Duodenal mucosa (tissue), 2 donors: ENCODE data around the gene ZNF689.
A peak's percentile ranks its signal among the peaks of the same experiment; 100 is the strongest.

Experiments used
- H3K27ac ChIP-seq: one replicate; pipeline ENCODE4 v1.7.0; 2013; ENCODE audit warnings: low read depth, low read length
- H3K27me3 ChIP-seq, 2 donors: one replicate each; pipeline ENCODE4 v1.7.0; 2013; ENCODE audit warnings: low read length in 2 of 2, control low read depth in 1 of 2; ENCODE audit not compliant: insufficient read depth in 2 of 2, control insufficient read depth in 1 of 2
- H3K36me3 ChIP-seq, 2 donors: one replicate each; pipeline ENCODE4 v1.7.0; 2013; ENCODE audit warnings: low read length in 2 of 2, control low read depth in 1 of 2; ENCODE audit not compliant: insufficient read depth in 2 of 2, control insufficient read depth in 1 of 2
- H3K4me1 ChIP-seq, 2 donors: one replicate each; pipeline ENCODE4 v1.7.0; 2013; ENCODE audit warnings: low read length in 2 of 2, control low read depth in 1 of 2; ENCODE audit not compliant: insufficient read depth in 2 of 2, control insufficient read depth in 1 of 2
- H3K4me3 ChIP-seq, 2 donors: one replicate each; pipeline ENCODE4 v1.7.0; 2013; ENCODE audit warnings: low read length in 2 of 2, low read depth in 1 of 2
- H3K9ac ChIP-seq, 2 donors: one replicate each; pipeline ENCODE4 v1.7.0; 2013; ENCODE audit warnings: low read length in 2 of 2, low read depth in 1 of 2
- H3K9me3 ChIP-seq, 2 donors: one replicate each; pipeline ENCODE4 v1.7.0; 2013; ENCODE audit warnings: low read length in 2 of 2, control low read depth in 1 of 2; ENCODE audit not compliant: control insufficient read depth in 1 of 2

Gene ZNF689

DNA sequence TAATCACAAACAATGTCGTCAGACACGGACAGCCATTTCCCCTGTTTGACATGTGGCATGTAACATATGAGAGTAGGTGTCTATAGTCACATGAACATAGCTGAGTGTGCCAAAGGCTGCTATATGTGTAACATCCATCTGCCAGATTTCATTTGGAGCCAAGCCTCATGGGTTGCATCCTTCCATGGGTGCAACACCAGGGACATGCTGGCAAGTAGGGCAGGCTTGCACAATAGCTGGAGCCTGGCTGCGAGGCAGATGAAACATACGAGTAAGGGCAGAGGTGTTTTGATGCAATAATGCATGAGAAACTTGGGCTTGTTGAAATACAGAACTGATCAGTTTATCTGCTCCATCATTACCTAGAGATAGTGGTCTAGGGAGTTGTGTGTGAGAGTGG lies 9.0 kb upstream of the ZNF689 start:
- H3K36me3 ChIP-seq: no peaks in the 10 kb centered on the region
- no peak overlapping the region for H3K27ac ChIP-seq
- H3K4me1 ChIP-seq: peaks cover 0 to 9% of the 10 kb centered on the region in 2 donors
- H3K9me3 ChIP-seq: no peaks in the 10 kb centered on the region
- no peak overlapping the region for H3K9ac ChIP-seq
- peaks cover 0 to 4% of the 10 kb centered on the region in 2 donors for H3K27me3 ChIP-seq
- no peak overlapping the region for H3K4me3 ChIP-seq

GRCh38 chr16:30615358-30616091 lies 5.3 kb upstream of the ZNF689 start:
- no peaks in the 10 kb centered on the region for H3K36me3 ChIP-seq
- H3K27ac ChIP-seq: no peak overlapping the region
- no peaks in the 10 kb centered on the region for H3K9me3 ChIP-seq
- H3K27me3 ChIP-seq: peaks cover 0 to 4% of the 10 kb centered on the region in 2 donors
- H3K4me1 ChIP-seq: peaks cover 0 to 10% of the 10 kb centered on the region in 2 donors
- H3K4me3 ChIP-seq: no peak overlapping the region
- no peak overlapping the region for H3K9ac ChIP-seq

GRCh38 chr16:30609002-30609925 lies 925 bp downstream of the ZNF689 start:
- Histone ChIP-seq H3K4me3 (peak overlapping the region; percentile 89 to 93), H3K27me3 (no peaks in the 10 kb centered on the region), H3K9me3 (no peaks in the 10 kb centered on the region), H3K9ac (peak overlapping the region; percentile 99), H3K27ac (peak overlapping the region; percentile 90), H3K4me1 (peaks cover 16 to 25% of the 10 kb centered on the region in 2 donors), H3K36me3 (peaks cover 8 to 17% of the 10 kb centered on the region in 2 donors)

GRCh38 chr16:30606004-30606403 lies 4.2 kb downstream of the ZNF689 start:
- H3K4me3 ChIP-seq: no peak overlapping the region
- peaks cover 21 to 36% of the 10 kb centered on the region in 2 donors for H3K36me3 ChIP-seq
- H3K4me1 ChIP-seq: peaks cover 34 to 41% of the 10 kb centered on the region in 2 donors
- no peak overlapping the region for H3K27ac ChIP-seq
- no peak overlapping the region for H3K9ac ChIP-seq
- no peaks in the 10 kb centered on the region for H3K27me3 ChIP-seq
- H3K9me3 ChIP-seq: no peaks in the 10 kb centered on the region

- H3K9ac ChIP-seq: no peak overlapping the region
- H3K9me3 ChIP-seq: no peaks in the 10 kb centered on the region
- H3K27me3 ChIP-seq: no peaks in the 10 kb centered on the region
- peaks cover 34 to 38% of the 10 kb centered on the region in 2 donors for H3K4me1 ChIP-seq
- peaks cover 21 to 36% of the 10 kb centered on the region in 2 donors for H3K36me3 ChIP-seq
- H3K4me3 ChIP-seq: no peak overlapping the region
- H3K27ac ChIP-seq: no peak overlapping the region
Observed at GRCh38 chr16:30605158-30605557, 5.0 kb downstream of the ZNF689 start.

DNA sequence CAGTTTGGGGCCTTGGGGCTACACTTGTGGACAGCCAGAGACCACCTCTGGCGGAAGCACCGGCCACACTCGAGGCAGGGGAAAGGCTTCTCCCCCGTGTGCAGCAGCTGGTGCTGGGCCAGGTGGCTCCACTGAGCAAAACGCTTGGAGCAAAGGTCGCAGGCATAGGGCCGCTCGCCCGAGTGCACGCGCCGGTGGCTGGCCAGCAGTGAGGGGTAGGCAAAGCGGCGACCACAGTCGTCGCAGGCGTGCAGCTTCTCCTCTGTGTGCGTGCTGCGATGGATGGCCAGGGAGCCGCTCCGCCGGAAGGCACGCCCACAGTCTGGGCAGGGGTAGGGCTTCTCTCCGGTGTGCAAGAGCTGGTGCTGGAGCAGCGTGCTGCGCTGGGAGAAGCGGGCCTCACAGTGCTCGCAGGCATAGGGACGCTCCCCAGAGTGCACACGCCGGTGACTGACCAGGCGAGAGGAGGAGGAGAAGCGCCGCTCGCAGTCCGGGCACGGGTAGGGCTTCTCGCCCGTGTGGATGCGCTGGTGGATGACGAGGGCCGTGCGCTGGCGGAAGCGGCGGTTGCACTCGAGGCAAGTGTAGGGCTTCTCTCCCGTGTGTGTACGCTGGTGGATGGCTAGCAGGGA lies 5.8 kb downstream of the ZNF689 start:
- Histone ChIP-seq H3K4me1 (peaks cover 34 to 35% of the 10 kb centered on the region in 2 donors), H3K9ac (peak overlapping the region; percentile 43 to 47), H3K9me3 (no peaks in the 10 kb centered on the region), H3K27ac (peak overlapping the region; percentile 30), H3K27me3 (no peaks in the 10 kb centered on the region), H3K4me3 (peak overlapping the region; percentile 25 to 38), H3K36me3 (peaks cover 21 to 36% of the 10 kb centered on the region in 2 donors)

DNA sequence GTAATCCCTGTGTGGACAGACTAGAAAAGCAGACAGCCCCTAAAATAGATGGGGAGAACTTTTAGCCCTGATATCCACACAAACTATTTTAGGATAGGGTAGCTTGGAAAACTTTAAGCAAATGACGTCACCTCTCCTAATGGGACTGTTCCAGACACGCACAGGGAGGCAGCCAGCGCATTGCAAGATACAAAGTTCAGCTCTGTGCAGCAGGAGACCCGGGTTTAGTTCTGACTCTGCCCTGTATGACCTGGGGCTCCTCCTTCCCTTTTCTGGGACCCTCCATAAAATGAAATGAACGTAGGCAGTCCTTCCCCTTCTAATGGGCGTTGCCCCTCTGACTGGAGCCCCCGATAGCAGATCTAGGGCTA lies 6.3 kb downstream of the ZNF689 start:
- peaks cover 21 to 36% of the 10 kb centered on the region in 2 donors for H3K36me3 ChIP-seq
- H3K9me3 ChIP-seq: no peaks in the 10 kb centered on the region
- H3K9ac ChIP-seq: peak overlapping the region; percentile 43 to 47
- H3K4me3 ChIP-seq: peak overlapping the region; percentile 25 to 38
- peaks cover 30 to 31% of the 10 kb centered on the region in 2 donors for H3K4me1 ChIP-seq
- H3K27me3 ChIP-seq: no peaks in the 10 kb centered on the region
- peak overlapping the region; percentile 30 for H3K27ac ChIP-seq

GRCh38 chr16:30602616-30603277 lies 7.4 kb downstream of the ZNF689 start:
- Histone ChIP-seq H3K36me3 (peaks cover 21 to 34% of the 10 kb centered on the region in 2 donors), H3K9me3 (no peaks in the 10 kb centered on the region), H3K27ac (no peak overlapping the region)

DNA sequence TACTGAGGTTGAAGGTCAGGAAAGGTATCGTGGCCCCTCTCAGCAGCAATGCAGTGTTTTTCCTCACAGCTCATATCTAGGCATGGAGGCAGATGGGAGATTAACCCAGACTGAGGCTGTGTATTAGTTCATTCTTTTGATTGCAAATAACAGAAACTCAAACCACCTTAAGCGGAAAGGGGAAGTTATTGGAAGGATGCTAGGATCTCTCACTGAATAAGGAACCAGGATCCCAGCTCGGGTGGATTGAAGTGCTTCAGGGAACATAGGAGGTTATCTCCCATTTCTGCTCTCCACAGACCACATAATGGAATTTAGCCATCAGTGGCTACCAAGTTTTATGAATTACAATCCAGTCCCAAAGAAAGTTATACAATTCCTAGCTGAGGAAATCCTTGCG lies 8.2 kb downstream of the ZNF689 start:
- H3K27ac ChIP-seq: no peak overlapping the region
- H3K36me3 ChIP-seq: peaks cover 21 to 27% of the 10 kb centered on the region in 2 donors
- no peak overlapping the region for H3K4me3 ChIP-seq
- no peaks in the 10 kb centered on the region for H3K27me3 ChIP-seq
- no peak overlapping the region for H3K9ac ChIP-seq
- peaks cover 26 to 27% of the 10 kb centered on the region in 2 donors for H3K4me1 ChIP-seq
- H3K9me3 ChIP-seq: no peaks in the 10 kb centered on the region

More at GRCh38 chr16:30602616-30603277, 7.4 kb downstream of the ZNF689 start:
- Histone ChIP-seq H3K4me1 (peaks cover 26 to 27% of the 10 kb centered on the region in 2 donors), H3K9ac (no peak overlapping the region), H3K27me3 (no peaks in the 10 kb centered on the region), H3K4me3 (no peak overlapping the region)
